ENCODE measurements around the gene AMT.

The AMT gene

GRCh38 chr3:49428752-49429080 lies 6.4 kb upstream of the AMT start:
- Histone ChIP-seq H3K36me3 (no peaks in the 10 kb centered on the region), H3K27me3 (ENCODE audit: insufficient read depth, low read depth, severe bottlenecking) (no peaks in the 10 kb centered on the region), H3K9me3 (ENCODE audit: severe bottlenecking) (no peaks in the 10 kb centered on the region), H3K4me3 (ENCODE audit: low read depth, low read length) (peak overlapping the region; percentile 63), H3K27ac (peak overlapping the region; percentile 82)
- DNase-seq, result no peak
- TF ChIP-seq, protein P1, sequence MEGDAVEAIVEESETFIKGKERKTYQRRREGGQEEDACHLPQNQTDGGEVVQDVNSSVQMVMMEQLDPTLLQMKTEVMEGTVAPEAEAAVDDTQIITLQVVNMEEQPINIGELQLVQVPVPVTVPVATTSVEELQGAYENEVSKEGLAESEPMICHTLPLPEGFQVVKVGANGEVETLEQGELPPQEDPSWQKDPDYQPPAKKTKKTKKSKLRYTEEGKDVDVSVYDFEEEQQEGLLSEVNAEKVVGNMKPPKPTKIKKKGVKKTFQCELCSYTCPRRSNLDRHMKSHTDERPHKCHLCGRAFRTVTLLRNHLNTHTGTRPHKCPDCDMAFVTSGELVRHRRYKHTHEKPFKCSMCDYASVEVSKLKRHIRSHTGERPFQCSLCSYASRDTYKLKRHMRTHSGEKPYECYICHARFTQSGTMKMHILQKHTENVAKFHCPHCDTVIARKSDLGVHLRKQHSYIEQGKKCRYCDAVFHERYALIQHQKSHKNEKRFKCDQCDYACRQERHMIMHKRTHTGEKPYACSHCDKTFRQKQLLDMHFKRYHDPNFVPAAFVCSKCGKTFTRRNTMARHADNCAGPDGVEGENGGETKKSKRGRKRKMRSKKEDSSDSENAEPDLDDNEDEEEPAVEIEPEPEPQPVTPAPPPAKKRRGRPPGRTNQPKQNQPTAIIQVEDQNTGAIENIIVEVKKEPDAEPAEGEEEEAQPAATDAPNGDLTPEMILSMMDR (IDR thresholded peaks at IDR 0.05; ENCODE audit: low read depth, low read length), result no peak; the same call in 1 of the 2 replicates

- TF ChIP-seq, protein P1 (IDR thresholded peaks at IDR 0.05; ENCODE audit: low read depth, low read length), result no peak
- DNase-seq, result no peak
- H3K4me3 ChIP-seq (ENCODE audit: low read depth, low read length), result no peak overlapping the region
- no peaks in the 10 kb centered on the region for H3K36me3 ChIP-seq
- no peaks in the 10 kb centered on the region for H3K27me3 ChIP-seq (ENCODE audit: insufficient read depth, low read depth, severe bottlenecking)
- H3K27ac ChIP-seq, result no peak overlapping the region
- no peaks in the 10 kb centered on the region for H3K9me3 ChIP-seq (ENCODE audit: severe bottlenecking)
Measured at GRCh38 chr3:49427586-49427985, 5.3 kb upstream of the AMT start.

DNA sequence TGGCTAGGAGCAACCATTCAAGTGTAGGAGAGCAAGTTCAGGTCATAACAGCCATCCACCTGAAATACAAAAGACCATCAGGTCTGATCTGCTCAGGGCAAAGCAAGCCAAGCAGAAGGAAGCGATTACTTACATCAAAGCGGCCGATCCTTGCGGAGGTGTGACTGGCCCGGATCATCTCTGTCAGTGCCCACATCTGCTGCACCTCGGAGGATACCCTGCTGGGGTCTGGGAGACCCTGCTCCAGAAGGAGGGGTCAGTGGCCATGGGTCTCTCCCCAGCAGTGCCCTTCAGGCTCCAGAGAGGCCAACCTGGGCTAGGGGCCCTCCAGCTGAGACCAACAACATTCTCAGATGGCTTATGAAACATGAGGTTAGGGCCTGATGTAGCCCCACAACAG lies 2.5 kb upstream of the AMT start:
- no peak overlapping the region for H3K27ac ChIP-seq
- no peaks in the 10 kb centered on the region for H3K9me3 ChIP-seq (ENCODE audit: severe bottlenecking)
- H3K36me3 ChIP-seq, result peaks cover 7% of the 10 kb centered on the region; the same call in 1 of the 2 replicates
- no peaks in the 10 kb centered on the region for H3K27me3 ChIP-seq (ENCODE audit: insufficient read depth, low read depth, severe bottlenecking)
- no peak for DNase-seq
- TF ChIP-seq, protein P1 (IDR thresholded peaks at IDR 0.05; ENCODE audit: low read depth, low read length), result no peak
- H3K4me3 ChIP-seq (ENCODE audit: low read depth, low read length), result no peak overlapping the region

DNA sequence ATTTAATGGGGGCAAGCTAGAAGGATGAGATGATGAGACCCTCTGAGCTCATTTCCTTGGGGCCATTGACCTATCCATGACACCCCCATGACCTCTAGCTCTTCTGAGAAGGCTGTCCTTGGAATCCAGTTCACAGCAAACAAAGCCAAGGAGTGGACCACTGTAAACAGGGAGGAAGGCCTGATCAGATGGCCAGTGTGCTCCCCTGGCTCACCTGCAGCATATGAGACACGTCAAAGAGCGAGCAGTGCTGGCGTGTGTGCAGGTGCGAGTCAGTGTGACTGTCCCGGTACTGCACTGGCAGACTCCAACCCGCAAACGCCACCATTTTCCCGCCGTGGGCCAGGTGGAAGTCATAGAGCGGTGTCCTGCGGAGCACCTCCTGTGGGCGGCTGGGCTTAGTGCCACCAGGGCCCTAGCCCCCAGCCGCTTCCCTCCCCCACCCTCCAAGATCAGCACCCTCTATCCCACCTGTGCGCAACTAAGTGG lies 339 bp downstream of the AMT start:
- H3K27ac ChIP-seq, result peak overlapping the region; percentile 73

DNA sequence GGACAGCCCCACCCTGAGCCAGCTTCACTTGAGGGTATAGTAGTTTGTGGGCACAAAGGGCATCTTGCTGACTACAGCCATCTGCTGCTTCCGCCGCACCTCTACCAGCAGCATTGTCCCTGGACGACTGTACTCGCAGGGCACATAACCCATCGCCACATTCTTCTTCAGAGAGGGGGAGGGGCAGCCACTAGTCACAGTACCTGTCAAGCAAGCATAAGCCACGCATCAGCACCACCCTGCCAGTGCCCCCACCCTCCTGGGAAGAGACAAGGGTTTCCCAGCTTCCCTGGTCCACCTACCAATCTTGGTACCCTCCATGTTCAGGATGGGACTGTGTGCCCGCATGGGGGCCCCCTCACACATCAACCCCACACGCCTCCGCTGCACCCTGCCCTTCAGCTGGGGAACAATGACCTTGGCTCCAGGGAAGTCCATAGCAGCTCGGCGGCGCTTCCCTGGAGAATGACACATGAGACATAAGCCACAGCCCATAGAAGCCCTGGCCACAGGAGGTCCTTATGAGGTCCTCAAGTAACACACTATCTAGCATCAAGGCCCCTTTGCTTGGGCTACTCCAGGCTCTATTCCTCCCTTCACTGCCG lies 4.7 kb downstream of the AMT start:
- H3K27ac ChIP-seq, result no peak overlapping the region
- peaks cover 33% of the 10 kb centered on the region for H3K36me3 ChIP-seq
- no peak for DNase-seq
- TF ChIP-seq, protein P1 (IDR thresholded peaks at IDR 0.05; ENCODE audit: low read depth, low read length), result no peak
- H3K4me3 ChIP-seq (ENCODE audit: low read depth, low read length), result no peak overlapping the region
- no peaks in the 10 kb centered on the region for H3K27me3 ChIP-seq (ENCODE audit: insufficient read depth, low read depth, severe bottlenecking)
- no peaks in the 10 kb centered on the region for H3K9me3 ChIP-seq (ENCODE audit: severe bottlenecking)

More for the DNA sequence above, 339 bp downstream of the AMT start:
- no peaks in the 10 kb centered on the region for H3K9me3 ChIP-seq (ENCODE audit: severe bottlenecking)
- TF ChIP-seq, protein P1 (IDR thresholded peaks at IDR 0.05; ENCODE audit: low read depth, low read length), result peak; percentile 47; the same call in 1 of the 2 replicates
- DNase-seq, result no peak
- H3K4me3 ChIP-seq (ENCODE audit: low read depth, low read length), result peak overlapping the region; percentile 67
- H3K36me3 ChIP-seq, result peaks cover 15% of the 10 kb centered on the region
- no peaks in the 10 kb centered on the region for H3K27me3 ChIP-seq (ENCODE audit: insufficient read depth, low read depth, severe bottlenecking)

DNA sequence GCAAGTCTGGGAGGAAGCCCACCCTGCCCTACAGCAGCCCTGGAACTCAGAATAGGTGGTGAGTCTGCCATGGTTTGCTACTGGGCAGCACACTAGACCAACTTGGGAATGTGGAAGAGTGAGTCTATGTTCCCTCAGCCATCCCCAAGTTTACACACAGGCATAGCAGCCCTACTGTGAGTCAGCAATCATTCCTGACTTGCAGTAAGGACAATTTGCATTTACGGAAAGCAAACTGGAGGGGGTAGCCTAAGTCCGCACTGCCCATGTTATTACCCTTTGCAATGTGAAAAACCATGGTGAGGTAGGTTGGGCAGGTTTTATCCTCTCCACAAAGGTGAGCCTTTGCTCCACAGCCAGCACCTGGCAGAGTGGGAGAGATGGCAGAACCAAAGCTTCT lies 5.4 kb downstream of the AMT start:
- Histone ChIP-seq H3K27ac (no peak overlapping the region), H3K4me3 (ENCODE audit: low read depth, low read length) (no peak overlapping the region), H3K9me3 (ENCODE audit: severe bottlenecking) (no peaks in the 10 kb centered on the region), H3K36me3 (peaks cover 33% of the 10 kb centered on the region), H3K27me3 (ENCODE audit: insufficient read depth, low read depth, severe bottlenecking) (no peaks in the 10 kb centered on the region)
- TF ChIP-seq, protein P1 (IDR thresholded peaks at IDR 0.05; ENCODE audit: low read depth, low read length), result no peak
- DNase-seq, result no peak

Data from WERI-Rb-1 (cell line).